HG03442 (cell line): ENCODE results near the gene INTS13.
"Not testable (repeated sequence)": the region's sequence is repeated elsewhere in the genome, so short reads cannot be mapped to it uniquely, and the experiment has no call there.

ENCODE experiments used
- ATAC-seq: cut with Tn5 transposase; IDR thresholded peaks from one replicate; pipeline ENCODE4 v1.9.1; 2021; ENCODE audit warnings: mild to moderate bottlenecking, moderate library complexity; ENCODE audit not compliant: unreplicated experiment

The INTS13 gene

DNA sequence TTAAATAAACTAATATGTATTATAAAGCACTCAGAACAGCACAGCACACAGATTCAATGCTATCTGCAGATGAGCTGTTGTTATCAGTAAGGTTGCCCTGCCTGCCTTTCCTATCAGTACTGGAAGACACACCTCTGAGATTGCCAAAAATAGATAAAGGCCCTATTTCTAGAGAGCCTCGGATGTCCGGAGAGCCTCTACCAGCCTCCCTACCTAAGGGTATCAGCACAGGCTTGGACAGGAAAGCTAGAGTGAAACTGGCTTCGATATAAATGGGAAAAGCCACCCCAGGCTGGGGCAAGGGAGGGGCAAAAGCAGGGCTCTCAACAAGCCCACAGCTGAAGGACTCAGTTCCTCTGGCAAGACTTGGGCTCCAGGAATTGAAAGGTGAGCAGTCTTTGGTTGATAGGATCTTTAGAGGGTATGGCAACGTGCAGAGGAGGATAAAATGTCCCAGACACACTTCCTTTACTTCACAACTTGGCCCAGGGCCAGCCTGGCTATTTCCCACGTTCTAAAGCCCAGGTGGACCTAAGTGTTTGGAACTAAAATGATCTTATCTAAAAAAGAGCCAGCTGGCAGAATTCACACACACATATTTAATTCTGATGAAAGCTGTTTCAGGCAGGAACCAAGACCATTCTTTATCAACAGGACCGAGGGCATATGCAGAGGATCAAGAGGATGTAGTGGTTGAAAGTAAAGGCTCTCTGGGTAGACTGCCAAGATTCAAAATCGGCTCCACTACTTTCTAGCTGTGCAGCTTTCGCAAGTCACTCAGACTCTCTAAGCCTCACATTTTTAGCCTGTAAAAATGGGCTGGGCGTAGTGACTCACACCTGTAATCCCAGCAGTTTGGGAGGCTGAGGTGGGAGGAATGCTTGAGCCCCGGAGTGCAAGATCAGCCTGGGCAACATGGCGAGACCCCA, 67.0 kb downstream of the INTS13 start:
- ATAC-seq: no peak

DNA sequence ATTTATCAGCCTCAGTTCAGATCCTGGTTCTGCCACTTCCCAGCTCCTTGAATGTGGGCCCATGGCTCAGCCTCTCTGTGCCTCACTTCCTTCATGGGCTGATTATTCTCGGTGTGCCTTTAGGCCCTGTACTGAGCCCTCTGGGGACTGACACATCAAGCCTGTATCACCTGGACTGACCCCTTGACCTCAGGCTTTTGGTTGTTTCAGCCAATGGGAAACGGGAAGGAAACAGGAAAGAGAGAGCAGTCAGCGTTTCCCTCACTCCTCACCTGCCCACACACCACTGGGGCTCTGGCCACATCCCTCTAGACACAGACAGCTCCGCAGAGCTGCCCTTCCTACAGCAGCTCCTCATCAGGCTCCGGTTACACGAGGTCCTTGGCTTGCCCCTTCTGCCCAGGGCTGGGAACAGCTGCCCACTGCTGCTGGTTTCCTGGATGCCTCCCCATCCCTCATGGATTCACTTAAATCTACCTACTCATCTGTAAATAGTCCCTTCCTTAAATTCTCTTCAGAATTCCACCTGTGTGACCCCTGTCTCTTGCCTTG, 67.8 kb downstream of the INTS13 start:
- no peak for ATAC-seq

DNA sequence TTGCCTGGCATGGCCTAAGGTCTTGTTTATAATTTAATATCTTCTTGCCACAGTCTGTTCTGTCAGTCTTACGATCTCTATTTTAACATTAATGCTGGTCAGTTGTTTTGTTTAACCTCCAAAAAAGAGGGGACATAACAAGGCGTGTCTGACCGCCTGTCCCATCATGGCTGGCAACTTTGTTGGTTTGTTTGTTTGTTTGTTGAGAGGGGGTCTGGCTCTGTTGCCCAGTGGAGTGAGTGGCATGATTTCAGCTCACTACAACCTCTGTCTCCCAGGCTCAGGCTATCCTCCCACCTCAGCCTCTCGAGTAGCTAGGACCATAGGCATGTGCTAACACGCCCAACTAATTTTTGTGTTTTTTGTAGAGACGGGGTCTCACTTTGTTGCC, 68.7 kb downstream of the INTS13 start:
- no peak for ATAC-seq

DNA sequence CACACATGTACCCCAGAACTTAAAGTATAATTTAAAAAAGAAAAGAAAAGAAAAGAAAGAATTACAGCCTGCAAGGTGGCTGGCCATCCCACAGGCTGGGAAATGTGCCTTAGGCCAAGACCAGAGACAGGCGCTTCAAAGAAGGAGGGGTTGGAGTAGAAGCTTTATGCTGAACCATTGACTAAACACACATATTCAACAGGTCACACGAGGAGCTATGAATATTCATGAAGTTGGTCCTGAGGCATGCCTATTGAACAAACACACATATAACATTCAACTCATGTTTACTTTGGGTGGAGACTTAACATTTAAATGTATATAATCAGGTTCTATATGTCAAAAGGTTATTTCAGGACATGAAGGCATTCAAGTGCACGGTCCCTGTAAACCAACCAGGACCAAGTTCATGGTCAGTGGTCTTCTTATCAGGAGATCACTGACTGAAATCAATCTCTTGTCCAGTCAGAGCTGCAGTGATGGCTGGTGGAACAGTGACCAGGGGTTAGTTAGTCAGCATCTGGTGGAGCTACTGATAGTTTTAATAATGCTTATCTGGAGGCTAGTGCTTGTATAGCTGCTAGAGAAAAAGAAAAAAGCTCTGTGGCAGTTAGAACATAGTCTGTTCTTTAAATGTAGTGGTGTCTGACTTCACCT, 69.2 kb downstream of the INTS13 start:
- ATAC-seq: no peak

DNA sequence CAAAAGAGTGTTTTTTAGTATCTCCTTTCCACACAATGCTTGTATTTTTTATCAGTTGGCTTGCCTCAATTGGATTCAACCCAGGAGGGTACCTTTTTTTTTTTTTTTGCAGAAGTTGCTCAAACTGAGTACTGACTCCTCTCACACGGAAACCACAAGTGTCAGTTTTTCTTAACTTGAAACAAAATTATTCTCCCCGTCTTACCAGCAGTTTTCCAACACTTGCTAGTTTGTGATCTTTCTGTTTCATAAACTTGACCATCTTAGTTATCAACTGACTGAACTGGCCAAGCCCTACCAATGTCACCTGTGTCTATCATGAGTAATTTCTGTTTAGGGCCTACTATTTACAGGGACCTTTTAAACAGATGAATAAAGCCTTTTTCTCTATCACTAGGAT, 70.7 kb downstream of the INTS13 start:
- ATAC-seq: peak; percentile 72

DNA sequence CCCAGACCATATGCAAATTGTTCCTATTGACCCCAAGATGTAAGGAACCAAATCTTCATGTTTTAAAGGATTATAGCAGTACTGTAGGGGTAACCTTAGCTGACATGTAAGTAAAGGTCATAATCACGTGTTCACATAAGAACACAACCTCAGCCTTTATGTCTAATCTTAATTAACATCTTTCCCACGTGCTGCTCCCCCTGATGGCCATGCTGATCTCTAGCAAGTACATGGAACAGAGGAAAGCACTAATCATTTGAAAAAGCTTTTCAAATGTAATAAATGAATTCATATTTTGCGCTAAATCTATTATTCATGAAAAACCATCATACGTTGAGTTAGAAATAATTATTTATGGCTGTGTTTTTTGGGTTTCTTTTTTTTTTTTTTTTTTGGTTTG, 74.3 kb downstream of the INTS13 start:
- no peak for ATAC-seq

DNA sequence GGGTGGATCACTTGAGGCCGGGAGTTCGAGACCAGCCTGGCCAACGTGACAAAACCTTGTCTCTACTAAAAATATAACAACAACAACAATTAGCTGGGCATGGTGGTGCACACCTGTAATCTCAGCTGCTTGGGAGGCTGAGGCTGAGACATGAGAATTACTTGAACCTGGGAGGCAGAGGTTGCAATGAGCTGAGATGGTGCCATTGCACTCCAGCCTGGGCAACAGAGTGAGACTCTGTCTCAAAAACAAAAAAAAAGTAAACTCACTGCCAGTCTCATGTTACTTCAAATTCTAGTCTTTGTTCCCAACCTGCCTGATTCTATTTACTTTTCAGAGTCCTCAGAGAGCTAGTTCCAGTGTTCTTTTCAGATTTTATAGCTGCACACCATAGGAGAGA, 75.0 kb downstream of the INTS13 start:
- not testable (repeated sequence) for ATAC-seq

DNA sequence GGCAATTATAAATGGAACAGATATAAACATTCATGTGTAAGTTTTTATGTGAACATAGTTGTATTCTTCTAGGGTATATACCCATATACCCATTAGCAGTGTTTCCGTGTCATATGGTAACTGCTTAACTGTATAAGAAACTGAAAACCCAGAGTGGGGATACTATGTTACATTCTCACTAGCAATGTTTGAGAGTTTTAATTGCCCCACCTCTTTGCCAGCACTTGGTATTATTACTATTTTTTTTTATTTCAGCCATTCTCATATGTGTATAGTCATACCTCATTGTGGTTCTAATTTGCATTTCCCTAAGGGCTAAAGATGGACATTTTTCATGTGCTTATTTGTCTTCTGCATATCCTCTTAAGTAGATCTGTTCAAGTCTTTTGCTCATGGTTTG, 76.1 kb downstream of the INTS13 start:
- ATAC-seq: no peak

DNA sequence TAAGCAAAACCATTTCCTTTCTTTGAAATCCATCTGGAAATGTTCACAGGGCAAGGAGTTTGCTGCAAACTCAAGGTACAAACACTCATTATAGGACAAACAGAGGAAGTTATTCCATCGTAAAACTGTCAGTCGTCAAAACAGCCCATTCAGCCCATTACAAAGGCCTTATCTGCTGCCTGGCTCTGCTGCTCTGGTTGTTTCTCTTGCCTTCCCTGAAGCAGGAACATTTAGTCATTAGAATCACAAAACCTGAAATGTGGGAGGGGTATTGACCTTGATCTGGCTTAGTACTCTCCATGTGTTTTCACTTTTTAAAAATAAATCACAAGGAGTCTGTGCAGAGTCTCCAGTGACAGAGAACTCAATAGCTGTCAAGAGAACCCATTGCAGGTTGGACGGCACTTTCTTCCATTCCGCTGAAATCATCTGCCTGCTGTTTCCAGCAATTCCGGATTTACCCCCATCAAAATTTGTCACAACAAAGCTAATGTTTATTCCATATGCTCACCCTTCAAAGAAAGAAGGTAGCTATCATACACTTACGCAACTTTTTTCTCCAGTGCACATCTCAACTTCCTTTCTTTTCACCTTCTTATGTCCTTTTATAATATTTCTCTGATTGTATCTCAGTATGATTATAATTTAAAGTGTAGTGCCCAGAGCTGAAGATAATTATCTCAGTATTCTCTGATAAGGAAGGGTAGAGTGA, 80.2 kb downstream of the INTS13 start:
- ATAC-seq: no peak

DNA sequence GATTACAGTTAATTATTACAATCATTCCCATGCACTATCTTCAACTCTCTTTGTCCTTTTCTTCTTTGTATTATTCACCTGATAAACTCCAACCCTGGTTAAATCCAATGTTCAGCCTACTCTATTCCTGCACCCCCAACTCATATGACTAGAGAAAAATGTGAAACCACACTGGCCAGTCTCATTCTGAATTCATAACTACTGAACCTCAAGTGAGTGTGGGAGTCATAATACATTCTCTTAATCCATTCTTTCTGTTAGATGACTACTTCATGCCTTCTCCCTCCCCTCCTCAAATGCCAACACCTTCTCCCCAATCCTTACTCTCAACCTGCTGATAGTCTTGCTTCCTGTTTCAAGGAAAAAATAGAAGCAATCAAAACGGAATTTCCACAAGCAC, 82.4 kb downstream of the INTS13 start:
- ATAC-seq: no peak
